ENCODE results near the gene OSCP1. TPM values are rescaled to one million over a fixed set of nuclear protein-coding genes. Genes with fewer than 3 reads are reported as not detected.

The OSCP1 gene
- total RNA-seq, 1 donor: 8.7 TPM

GRCh38 chr1:36436821-36437220 lies 13.4 kb downstream of the OSCP1 start:
- TF ChIP-seq, protein P1, sequence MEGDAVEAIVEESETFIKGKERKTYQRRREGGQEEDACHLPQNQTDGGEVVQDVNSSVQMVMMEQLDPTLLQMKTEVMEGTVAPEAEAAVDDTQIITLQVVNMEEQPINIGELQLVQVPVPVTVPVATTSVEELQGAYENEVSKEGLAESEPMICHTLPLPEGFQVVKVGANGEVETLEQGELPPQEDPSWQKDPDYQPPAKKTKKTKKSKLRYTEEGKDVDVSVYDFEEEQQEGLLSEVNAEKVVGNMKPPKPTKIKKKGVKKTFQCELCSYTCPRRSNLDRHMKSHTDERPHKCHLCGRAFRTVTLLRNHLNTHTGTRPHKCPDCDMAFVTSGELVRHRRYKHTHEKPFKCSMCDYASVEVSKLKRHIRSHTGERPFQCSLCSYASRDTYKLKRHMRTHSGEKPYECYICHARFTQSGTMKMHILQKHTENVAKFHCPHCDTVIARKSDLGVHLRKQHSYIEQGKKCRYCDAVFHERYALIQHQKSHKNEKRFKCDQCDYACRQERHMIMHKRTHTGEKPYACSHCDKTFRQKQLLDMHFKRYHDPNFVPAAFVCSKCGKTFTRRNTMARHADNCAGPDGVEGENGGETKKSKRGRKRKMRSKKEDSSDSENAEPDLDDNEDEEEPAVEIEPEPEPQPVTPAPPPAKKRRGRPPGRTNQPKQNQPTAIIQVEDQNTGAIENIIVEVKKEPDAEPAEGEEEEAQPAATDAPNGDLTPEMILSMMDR (IDR thresholded peaks at IDR 0.05; ENCODE audit: insufficient read depth, low read length): no peak
- no peak for DNase-seq (ENCODE audit: low read depth)
- no peak overlapping the region for H3K4me3 ChIP-seq (ENCODE audit: low read depth, low read length)

DNA sequence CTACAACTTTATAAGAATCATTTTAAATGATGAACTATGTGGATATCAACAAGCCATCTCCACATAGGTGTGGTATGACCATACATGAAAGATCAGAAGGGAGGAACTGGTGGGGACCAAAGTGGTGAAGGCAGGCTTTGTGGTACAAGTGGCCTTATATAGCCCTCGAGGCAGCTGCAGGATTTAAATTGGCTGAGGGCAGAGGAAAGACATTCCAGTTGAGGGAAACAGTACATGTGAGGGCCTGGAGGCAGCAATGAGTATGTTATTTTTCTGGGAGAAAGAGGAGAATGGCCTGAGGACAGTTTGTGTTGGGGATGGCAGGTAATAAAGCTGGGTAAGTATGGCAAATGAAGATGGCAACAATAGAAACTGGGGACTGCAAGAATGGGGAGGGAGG lies 17.1 kb downstream of the OSCP1 start:
- H3K4me3 ChIP-seq (ENCODE audit: low read depth, low read length): no peak overlapping the region
- no peak for DNase-seq (ENCODE audit: low read depth)
- TF ChIP-seq, protein P1 (IDR thresholded peaks at IDR 0.05; ENCODE audit: insufficient read depth, low read length): no peak

GRCh38 chr1:36432616-36433015 lies 17.6 kb downstream of the OSCP1 start:
- DNase-seq (ENCODE audit: low read depth): no peak
- no peak overlapping the region for H3K4me3 ChIP-seq (ENCODE audit: low read depth, low read length)
- TF ChIP-seq, protein P1 (IDR thresholded peaks at IDR 0.05; ENCODE audit: insufficient read depth, low read length): no peak

DNA sequence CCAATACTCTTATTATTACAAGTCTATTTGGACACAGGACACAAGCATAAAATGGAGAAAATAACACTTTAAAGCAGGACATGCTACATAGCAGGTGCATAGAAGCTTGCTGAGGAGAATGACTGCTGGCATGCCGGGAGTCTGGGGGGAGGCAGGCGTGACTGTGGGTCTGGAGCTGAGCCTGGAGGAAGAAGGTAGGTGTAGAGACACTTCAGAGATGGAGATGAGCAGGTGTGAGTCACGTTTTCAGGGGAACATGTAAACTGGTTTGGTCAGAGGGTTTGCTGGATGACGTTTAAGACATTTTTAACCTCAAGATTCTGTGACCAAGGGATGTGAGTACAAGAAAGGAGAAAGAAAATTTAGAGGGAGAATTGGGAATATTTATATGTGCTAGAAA lies 24.5 kb downstream of the OSCP1 start:
- TF ChIP-seq, protein P1 (IDR thresholded peaks at IDR 0.05; ENCODE audit: insufficient read depth, low read length): no peak
- H3K4me3 ChIP-seq (ENCODE audit: low read depth, low read length): no peak overlapping the region
- DNase-seq (ENCODE audit: low read depth): no peak

- no peak overlapping the region for H3K4me3 ChIP-seq (ENCODE audit: low read depth, low read length)
- no peak for DNase-seq (ENCODE audit: low read depth)
- TF ChIP-seq, protein P1 (IDR thresholded peaks at IDR 0.05; ENCODE audit: insufficient read depth, low read length): no peak
Measured at GRCh38 chr1:36421649-36422048, 28.6 kb downstream of the OSCP1 start.

GRCh38 chr1:36420836-36421317 lies 29.4 kb downstream of the OSCP1 start:
- TF ChIP-seq, protein P1 (IDR thresholded peaks at IDR 0.05; ENCODE audit: insufficient read depth, low read length): peak; percentile 96
- H3K4me3 ChIP-seq (ENCODE audit: low read depth, low read length): peak overlapping the region; percentile 22
- DNase-seq (ENCODE audit: low read depth): peak; percentile 85

DNA sequence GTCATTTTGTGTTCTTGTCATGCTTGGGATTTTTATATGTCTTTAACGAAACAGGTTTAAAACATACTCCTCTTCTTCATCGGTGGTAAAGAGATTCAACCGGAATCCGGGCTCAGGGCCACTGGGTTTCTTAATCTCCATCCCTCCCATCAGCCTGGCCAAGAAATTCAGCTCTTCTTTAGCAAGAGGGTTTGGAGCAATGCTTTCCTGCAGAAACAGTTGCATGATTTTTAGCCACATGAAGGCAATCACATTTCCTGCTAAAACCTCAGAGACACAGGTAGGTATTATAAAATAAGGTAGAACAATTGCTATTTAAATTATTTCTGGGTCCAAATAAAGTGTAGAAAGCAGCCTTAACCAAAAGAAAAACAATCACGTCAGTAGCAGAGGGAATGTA lies 29.8 kb downstream of the OSCP1 start:
- H3K4me3 ChIP-seq (ENCODE audit: low read depth, low read length): peak overlapping the region; percentile 22
- DNase-seq (ENCODE audit: low read depth): peak; percentile 82
- TF ChIP-seq, protein P1 (IDR thresholded peaks at IDR 0.05; ENCODE audit: insufficient read depth, low read length): no peak
